Astrocyte (in vitro differentiated cells and primary cell): ENCODE results near the gene RETREG2.
A peak's percentile ranks its signal among the peaks of the same experiment; 100 is the strongest.

Experiments
- EZH2 ChIP-seq: IDR thresholded peaks from 2 replicates; pipeline ENCODE4 v1.6.1; 2012; ENCODE audit warnings: mild to moderate bottlenecking, low read length, inconsistent platforms; ENCODE audit not compliant: insufficient read depth
- TF ChIP-seq, protein P1 (sequence below): IDR thresholded peaks from 2 replicates; pipeline ENCODE4 v1.5.1; 2011; ENCODE audit warnings: low read depth, mild to moderate bottlenecking, inconsistent platforms, low read length, moderate library complexity; ENCODE audit not compliant: insufficient read depth

DNA sequence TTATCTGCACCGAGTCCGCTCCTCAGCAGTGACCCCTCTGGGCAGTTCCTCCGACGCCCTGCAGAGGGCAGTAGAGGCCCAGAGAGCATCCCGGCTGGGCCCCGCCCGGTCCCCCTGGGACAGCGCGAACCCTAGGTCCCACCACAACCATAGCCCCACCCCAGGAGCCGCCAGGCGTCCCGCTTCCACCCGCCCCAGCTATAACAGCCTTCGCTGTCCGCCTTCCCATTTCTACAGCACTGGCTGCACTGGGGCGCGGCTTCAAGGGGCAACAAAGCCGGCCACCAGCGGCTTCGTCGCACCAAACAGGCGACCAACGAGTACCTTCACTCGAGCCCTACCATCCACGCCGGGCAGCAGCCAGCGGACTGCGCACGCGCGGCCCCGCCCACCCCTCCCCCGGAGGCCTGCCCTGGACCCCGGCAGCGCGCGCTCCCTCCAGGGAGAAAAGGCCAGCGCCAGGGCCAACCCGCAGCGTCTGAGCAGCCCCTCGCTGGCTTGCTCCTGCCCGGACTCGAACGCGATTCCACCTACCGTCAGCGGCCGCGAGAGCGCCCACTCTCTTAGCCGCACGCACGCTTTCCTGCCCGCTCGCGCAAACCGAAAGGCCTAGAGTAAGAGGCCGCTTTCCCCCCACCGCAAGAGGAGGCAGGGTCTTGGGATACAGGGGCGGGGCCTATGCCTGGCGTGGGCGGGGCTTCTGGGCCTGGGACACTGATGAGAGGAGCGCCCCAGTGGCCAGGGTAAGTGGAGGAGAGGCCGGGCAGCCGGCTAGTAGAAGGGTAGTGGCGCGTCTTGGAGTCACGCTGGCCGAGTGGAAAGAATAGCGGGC, 17.7 kb upstream of the RETREG2 start, which contains the start of gene NHEJ1:
- TF ChIP-seq, protein P1, sequence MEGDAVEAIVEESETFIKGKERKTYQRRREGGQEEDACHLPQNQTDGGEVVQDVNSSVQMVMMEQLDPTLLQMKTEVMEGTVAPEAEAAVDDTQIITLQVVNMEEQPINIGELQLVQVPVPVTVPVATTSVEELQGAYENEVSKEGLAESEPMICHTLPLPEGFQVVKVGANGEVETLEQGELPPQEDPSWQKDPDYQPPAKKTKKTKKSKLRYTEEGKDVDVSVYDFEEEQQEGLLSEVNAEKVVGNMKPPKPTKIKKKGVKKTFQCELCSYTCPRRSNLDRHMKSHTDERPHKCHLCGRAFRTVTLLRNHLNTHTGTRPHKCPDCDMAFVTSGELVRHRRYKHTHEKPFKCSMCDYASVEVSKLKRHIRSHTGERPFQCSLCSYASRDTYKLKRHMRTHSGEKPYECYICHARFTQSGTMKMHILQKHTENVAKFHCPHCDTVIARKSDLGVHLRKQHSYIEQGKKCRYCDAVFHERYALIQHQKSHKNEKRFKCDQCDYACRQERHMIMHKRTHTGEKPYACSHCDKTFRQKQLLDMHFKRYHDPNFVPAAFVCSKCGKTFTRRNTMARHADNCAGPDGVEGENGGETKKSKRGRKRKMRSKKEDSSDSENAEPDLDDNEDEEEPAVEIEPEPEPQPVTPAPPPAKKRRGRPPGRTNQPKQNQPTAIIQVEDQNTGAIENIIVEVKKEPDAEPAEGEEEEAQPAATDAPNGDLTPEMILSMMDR: peak; percentile 78
- TF ChIP-seq EZH2: no peak
